GM12874 (cell line): ENCODE results near the gene PPP2R5C.

Experiments used
- CTCF ChIP-seq: IDR thresholded peaks from 2 replicates; pipeline ENCODE4 v1.5.1; 2011; ENCODE audit warnings: low read depth, mild to moderate bottlenecking, control low read depth, low read length, moderate library complexity; ENCODE audit not compliant: insufficient read depth

The PPP2R5C gene

GRCh38 chr14:101888182-101888581, 126.7 kb downstream of the PPP2R5C start:
- no peak for TF ChIP-seq CTCF

- TF ChIP-seq CTCF = no peak
These were observed 127.9 kb downstream of the PPP2R5C start for GRCh38 chr14:101889366-101889765.

- no peak for TF ChIP-seq CTCF
These were observed 128.4 kb downstream of the PPP2R5C start for GRCh38 chr14:101889898-101890297.

- no peak for TF ChIP-seq CTCF
These were observed 130.0 kb downstream of the PPP2R5C start for GRCh38 chr14:101891471-101891870.

- TF ChIP-seq CTCF = no peak
These were observed 132.2 kb downstream of the PPP2R5C start for GRCh38 chr14:101893759-101894158.

GRCh38 chr14:101894365-101895081, 133.0 kb downstream of the PPP2R5C start:
- no peak for TF ChIP-seq CTCF

GRCh38 chr14:101895256-101895655, 133.7 kb downstream of the PPP2R5C start:
- no peak for TF ChIP-seq CTCF
